IMR-90 (cell line): Measurements from ENCODE around the gene RBM39. TPM values are rescaled to one million over a fixed set of nuclear protein-coding genes. Genes with fewer than 3 reads are reported as not detected.
A peak's percentile ranks its signal among the peaks of the same experiment; 100 is the strongest.

ENCODE experiments used
- ATAC-seq: fragments of 200-7000 bp; cut with Tn5 transposase; 2 replicates; pipeline ENCODE4 v1.9.1; 2020; ENCODE audit warnings: low read depth, mild to moderate bottlenecking, moderate library complexity
- BruUV-seq: library from RNA; stranded (reverse); fragments of 400-500 nt; replicated peaks from 2 replicates; lab custom pipeline; 2021; lab: Mats Ljungman, UMichigan
- CTCF ChIA-PET: fragments of 300-600 bp; formaldehyde crosslinking; extraction: SDS; loops from one replicate; lab custom pipeline; 2021; ENCODE audit warnings: antibody characterized with exemption; lab: Yijun Ruan, JAX
- POLR2A ChIA-PET: fragments of 300-600 bp; sonication (Branson Sonifier 250); formaldehyde crosslinking; loops from one replicate; lab custom pipeline; 2022; ENCODE audit warnings: antibody characterized with exemption; ENCODE audit not compliant: unreplicated experiment; lab: Charles Lee
- DNase-seq: peaks from one replicate; pipeline ENCODE4 v3.0.0; 2013
- H2AFZ ChIP-seq: replicated peaks from 2 replicates; pipeline ENCODE3; 2013; ENCODE audit warnings: low read length, mild to moderate bottlenecking; ENCODE audit not compliant: poor library complexity
- H2AK5ac ChIP-seq: 2 replicates; pipeline ENCODE4 v1.6.1; 2013; ENCODE audit warnings: low read depth, low read length, inconsistent platforms
- H2AK9ac ChIP-seq: replicated peaks from 2 replicates; pipeline ENCODE3; 2013; ENCODE audit warnings: mild to moderate bottlenecking, low read depth, low read length, moderate library complexity; ENCODE audit not compliant: poor library complexity
- H2BK120ac ChIP-seq: 2 replicates; pipeline ENCODE4 v1.6.1; 2013; ENCODE audit warnings: low read depth, low read length, inconsistent platforms
- H2BK15ac ChIP-seq: 3 replicates; pipeline ENCODE4 v1.6.1; 2013; ENCODE audit warnings: low read depth, low read length, inconsistent platforms
- H2BK20ac ChIP-seq: 2 replicates; pipeline ENCODE4 v1.6.1; 2013; ENCODE audit warnings: low read depth, mild to moderate bottlenecking, inconsistent platforms, low read length, moderate library complexity
- H2BK5ac ChIP-seq: 2 replicates; pipeline ENCODE4 v1.6.1; 2013; ENCODE audit warnings: mild to moderate bottlenecking, low read depth, low read length, inconsistent platforms; ENCODE audit not compliant: poor library complexity, severe bottlenecking
- H3K14ac ChIP-seq: replicated peaks from 2 replicates; pipeline ENCODE4 v1.6.1; 2013; ENCODE audit warnings: low read depth, low read length, inconsistent platforms
- H3K18ac ChIP-seq: 2 replicates; pipeline ENCODE4 v1.6.1; 2013; ENCODE audit warnings: low read depth, low read length, control low read depth
- H3K23ac ChIP-seq: 2 replicates; pipeline ENCODE4 v1.6.1; 2013; ENCODE audit warnings: low read depth, low read length, inconsistent platforms
- H3K27ac ChIP-seq: 2 replicates; pipeline ENCODE4 v1.5.1; 2013; ENCODE audit warnings: mild to moderate bottlenecking, control low read depth, low read length; ENCODE audit not compliant: insufficient read depth
- H3K27me3 ChIP-seq: 2 replicates; pipeline ENCODE4 v1.6.1; 2013; ENCODE audit warnings: low read length; ENCODE audit not compliant: control insufficient read depth, insufficient read depth
- H3K36me3 ChIP-seq: 2 replicates; pipeline ENCODE4 v1.6.1; 2013; ENCODE audit warnings: low read length, mixed read lengths; ENCODE audit not compliant: control insufficient read depth, insufficient read depth
- H3K4ac ChIP-seq: 2 replicates; pipeline ENCODE4 v1.6.1; 2013; ENCODE audit warnings: low read depth, low read length, inconsistent platforms
- H3K4me1 ChIP-seq: 2 replicates; pipeline ENCODE4 v1.6.1; 2013; ENCODE audit warnings: low read length, mixed read lengths; ENCODE audit not compliant: control insufficient read depth, insufficient read depth
- H3K4me2 ChIP-seq: 2 replicates; pipeline ENCODE4 v1.6.1; 2013; ENCODE audit warnings: low read depth, mild to moderate bottlenecking, control low read depth, low read length, moderate library complexity
- H3K4me3 ChIP-seq: 2 replicates; pipeline ENCODE4 v1.5.1; 2013; ENCODE audit warnings: low read depth, mild to moderate bottlenecking, control low read depth, low read length, moderate library complexity; ENCODE audit not compliant: insufficient read depth
- H3K56ac ChIP-seq: 2 replicates; pipeline ENCODE4 v1.6.1; 2013; ENCODE audit warnings: low read length, inconsistent platforms; ENCODE audit not compliant: insufficient read depth; ENCODE audit errors: extremely low read depth
- H3K79me1 ChIP-seq, 2 experiments: 2 replicates each; pipeline ENCODE4 v1.6.1; 2013; ENCODE audit warnings: low read length in 2 of 2, inconsistent platforms in 1 of 2, low read depth in 1 of 2
- H3K9ac ChIP-seq: 2 replicates; pipeline ENCODE4 v1.6.1; 2013; ENCODE audit warnings: low read depth, low read length, control low read depth
- H3K9me1 ChIP-seq: 2 replicates; pipeline ENCODE4 v1.6.1; 2013; ENCODE audit warnings: low read length, inconsistent platforms; ENCODE audit not compliant: insufficient read depth
- H3K9me3 ChIP-seq: 2 replicates; pipeline ENCODE4 v1.6.1; 2013; ENCODE audit warnings: low read length; ENCODE audit not compliant: control insufficient read depth, insufficient read depth
- H4K20me1 ChIP-seq: 2 replicates; pipeline ENCODE4 v1.6.1; 2013; ENCODE audit warnings: low read length, inconsistent platforms; ENCODE audit not compliant: insufficient read depth
- H4K5ac ChIP-seq: 2 replicates; pipeline ENCODE4 v1.6.1; 2013; ENCODE audit warnings: mild to moderate bottlenecking, low read depth, low read length, control low read depth
- H4K8ac ChIP-seq, 2 experiments: 2 replicates each; pipeline ENCODE4 v1.6.1; 2013; ENCODE audit warnings: low read depth in 2 of 2, low read length in 2 of 2, control low read depth in 1 of 2, inconsistent platforms in 1 of 2
- H4K91ac ChIP-seq: 2 replicates; pipeline ENCODE4 v1.6.1; 2013; ENCODE audit warnings: low read depth, low read length, inconsistent platforms; ENCODE audit not compliant: insufficient read depth
- BHLHE40 ChIP-seq: fragments of 150-350 bp; IDR thresholded peaks from 2 replicates; pipeline ENCODE4 v1.6.1; 2016; ENCODE audit warnings: mild to moderate bottlenecking, low read depth, low read length
- CEBPB ChIP-seq: IDR thresholded peaks from 2 replicates; pipeline ENCODE4 v1.6.1; 2012; ENCODE audit warnings: low read depth, low read length, improper control_type of control experiment
- CHD1 ChIP-seq: IDR thresholded peaks from 2 replicates; pipeline ENCODE4 v1.6.1; 2012; ENCODE audit warnings: low read depth, low read length, improper control_type of control experiment
- FOS ChIP-seq: fragments of 150-350 bp; IDR thresholded peaks from 2 replicates; pipeline ENCODE4 v1.6.1; 2016; ENCODE audit warnings: low read depth, low read length
- MAFK ChIP-seq: IDR thresholded peaks from 2 replicates; pipeline ENCODE4 v1.6.1; 2012; ENCODE audit warnings: low read depth, low read length, improper control_type of control experiment
- MAZ ChIP-seq: IDR thresholded peaks from 2 replicates; pipeline ENCODE4 v1.6.1; 2012; ENCODE audit warnings: low read depth, mild to moderate bottlenecking, low read length, improper control_type of control experiment, moderate library complexity, borderline replicate concordance
- MXI1 ChIP-seq: IDR thresholded peaks from 2 replicates; pipeline ENCODE4 v1.6.1; 2012; ENCODE audit warnings: low read depth, mild to moderate bottlenecking, low read length, moderate library complexity, borderline replicate concordance
- NFE2L2 ChIP-seq: fragments of 150-350 bp; IDR thresholded peaks from 2 replicates; pipeline ENCODE4 v1.6.1; 2016; ENCODE audit warnings: low read depth, mild to moderate bottlenecking, low read length
- POLR2A ChIP-seq: IDR thresholded peaks from 2 replicates; pipeline ENCODE4 v1.6.1; 2012; ENCODE audit warnings: mild to moderate bottlenecking, low read depth, low read length
- RAD21 ChIP-seq: IDR thresholded peaks from 2 replicates; pipeline ENCODE4 v1.6.1; 2012; ENCODE audit warnings: low read length, improper control_type of control experiment
- RCOR1 ChIP-seq: IDR thresholded peaks from 2 replicates; pipeline ENCODE4 v1.6.1; 2012; ENCODE audit warnings: mild to moderate bottlenecking, low read length, improper control_type of control experiment; ENCODE audit not compliant: insufficient replicate concordance
- RFX5 ChIP-seq: IDR thresholded peaks from 2 replicates; pipeline ENCODE4 v1.8.0; 2012; ENCODE audit warnings: low read depth, mild to moderate bottlenecking, low read length, moderate library complexity
- SMC3 ChIP-seq: fragments of 150-350 bp; IDR thresholded peaks from 2 replicates; pipeline ENCODE4 v1.6.1; 2016; ENCODE audit warnings: low read depth, mild to moderate bottlenecking, antibody characterized with exemption, low read length, moderate library complexity
- WGBS, 2 experiments: methylation state at CpG; one replicate each; pipeline versions ENCODE4 v1.1.5 to v1.1.7; 2013; ENCODE audit warnings: missing lambda C conversion rate in 2 of 2; ENCODE audit not compliant: insufficient read length in 1 of 2; ENCODE audit errors: extremely low coverage in 2 of 2; 5-methylcytosine and 5-hydroxymethylcytosine counted together
- dilution Hi-C: fragments of 300-500 bp; cut with HindIII; formaldehyde crosslinking; loops from one replicate; pipeline ENCODE4 v1.14.3; 2018; ENCODE audit warnings: low sequenced_read_pairs; ENCODE audit not compliant: unreplicated experiment
- in situ Hi-C: fragments of 300-500 bp; cut with MboI; formaldehyde crosslinking; loops from 3 replicates; pipeline ENCODE4 v1.14.3; 2019; ENCODE audit warnings: low sequenced_read_pairs, inconsistent platforms, mixed read lengths
- intact Hi-C: fragments of 100-400 bp; cut with micrococcal nuclease; formaldehyde crosslinking; loops from 2 replicates; pipeline ENCODE4 v1.10.0; 2022
- polyA plus RNA-seq, 3 experiments: library from polyadenylated mRNA; depleted of rRNA; stranded (reverse); fragments of >200 nt; gene quantifications; 2 replicates each; pipeline ENCODE4 v1.2.3, GENCODE V29; 2012; ENCODE audit warnings: low replicate concordance in 1 of 3
- total RNA-seq: library from RNA; depleted of rRNA; stranded (reverse); fragments of >200 nt; gene quantifications from 2 replicates; pipeline ENCODE4 v1.2.3, GENCODE V29; 2012
- TF ChIP-seq, protein P1 (sequence below): fragments of 150-350 bp; IDR thresholded peaks from 2 replicates; pipeline ENCODE4 v1.6.1; 2017; ENCODE audit warnings: mild to moderate bottlenecking, antibody characterized with exemption, low read length, low read depth
- TF ChIP-seq, protein P2 (sequence below): conservative IDR thresholded peaks from 2 replicates; pipeline ENCODE4 v1.5.1; 2012; ENCODE audit warnings: mild to moderate bottlenecking, low read depth, low read length, improper control_type of control experiment
- TF ChIP-seq, protein P3 (sequence below): fragments of 150-350 bp; IDR thresholded peaks from 2 replicates; pipeline ENCODE4 v1.6.1; 2016; ENCODE audit warnings: low read depth, mild to moderate bottlenecking, low read length, moderate library complexity, borderline replicate concordance

The RBM39 gene
- total and polyA plus RNA-seq, 2 of the 4 experiments (the other 2 are of a cell fraction) = 106 to 166 TPM

DNA sequence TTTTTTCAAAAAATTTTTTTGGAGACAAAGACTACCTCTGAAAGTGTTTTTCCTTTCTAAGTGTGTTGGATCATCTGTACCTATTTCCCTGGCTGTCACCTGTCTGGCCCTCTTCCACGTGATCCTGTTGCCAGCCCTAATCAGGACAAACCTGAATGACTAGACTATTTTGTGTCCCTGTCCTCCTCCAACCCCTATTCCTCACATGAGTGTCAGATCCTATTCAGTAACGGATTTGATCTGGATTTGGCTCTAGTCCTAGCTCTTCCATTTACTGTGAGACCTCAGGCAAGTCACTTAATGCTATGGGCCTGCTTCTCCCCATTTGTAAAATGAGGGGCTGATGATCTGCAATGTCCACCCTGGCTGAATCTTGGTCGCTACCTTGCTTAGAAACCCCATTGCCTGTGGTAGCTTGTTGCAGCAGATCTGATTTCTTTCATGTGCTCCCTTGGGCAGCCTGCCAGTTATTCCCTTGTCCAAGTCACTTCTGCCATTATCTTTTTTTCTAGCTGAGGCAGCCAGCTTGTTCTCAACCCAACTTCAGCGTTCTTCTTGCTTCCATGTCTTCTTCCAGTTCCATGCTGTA is 34.5 kb upstream of the RBM39 start:
- peaks cover 17% of the 10 kb centered on the region for H3K9me1 ChIP-seq
- CTCF ChIA-PET = no interaction called here
- H4K20me1 ChIP-seq = peaks cover 23% of the 10 kb centered on the region; the same call in 1 of the 2 replicates
- H3K36me3 ChIP-seq = peaks cover 5% of the 10 kb centered on the region
- 0 out of 2 replicates have a peak overlapping the region, but pooled peaks have one; percentile 6 for H3K4ac ChIP-seq
- no peak for ATAC-seq
- no peak overlapping the region for H4K5ac ChIP-seq
- H3K4me2 ChIP-seq = no peak overlapping the region
- H3K23ac ChIP-seq = peak overlapping the region; percentile 54; the same call in 1 of the 2 replicates
- no peak overlapping the region; the same call in 1 of the 2 replicates for H3K14ac ChIP-seq
- no peak overlapping the region for H3K56ac ChIP-seq
- intact Hi-C loops = no loop called here
- H3K9ac ChIP-seq = no peak overlapping the region
- WGBS, 2 experiments = 35% methylated on average over 3 of the region's 4 CpGs; no CpG with 5 or more reads in 1 of the 2 experiments
- peak; percentile 55 for DNase-seq
- peaks cover 10% of the 10 kb centered on the region for H3K4me1 ChIP-seq
- no peak overlapping the region for H4K91ac ChIP-seq
- H3K27ac ChIP-seq = no peak overlapping the region
- no peak overlapping the region for H2BK120ac ChIP-seq
- TF ChIP-seq POLR2A (no peak), SMC3 (no peak), BHLHE40 (no peak), RAD21 (no peak), MXI1 (no peak), MAZ (no peak), CEBPB (no peak), RFX5 (no peak), MAFK (no peak), NFE2L2 (no peak), FOS (no peak), CHD1 (no peak), RCOR1 (no peak)
- TF ChIP-seq, protein P1, sequence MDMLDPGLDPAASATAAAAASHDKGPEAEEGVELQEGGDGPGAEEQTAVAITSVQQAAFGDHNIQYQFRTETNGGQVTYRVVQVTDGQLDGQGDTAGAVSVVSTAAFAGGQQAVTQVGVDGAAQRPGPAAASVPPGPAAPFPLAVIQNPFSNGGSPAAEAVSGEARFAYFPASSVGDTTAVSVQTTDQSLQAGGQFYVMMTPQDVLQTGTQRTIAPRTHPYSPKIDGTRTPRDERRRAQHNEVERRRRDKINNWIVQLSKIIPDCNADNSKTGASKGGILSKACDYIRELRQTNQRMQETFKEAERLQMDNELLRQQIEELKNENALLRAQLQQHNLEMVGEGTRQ = no peak
- TF ChIP-seq, protein P2, sequence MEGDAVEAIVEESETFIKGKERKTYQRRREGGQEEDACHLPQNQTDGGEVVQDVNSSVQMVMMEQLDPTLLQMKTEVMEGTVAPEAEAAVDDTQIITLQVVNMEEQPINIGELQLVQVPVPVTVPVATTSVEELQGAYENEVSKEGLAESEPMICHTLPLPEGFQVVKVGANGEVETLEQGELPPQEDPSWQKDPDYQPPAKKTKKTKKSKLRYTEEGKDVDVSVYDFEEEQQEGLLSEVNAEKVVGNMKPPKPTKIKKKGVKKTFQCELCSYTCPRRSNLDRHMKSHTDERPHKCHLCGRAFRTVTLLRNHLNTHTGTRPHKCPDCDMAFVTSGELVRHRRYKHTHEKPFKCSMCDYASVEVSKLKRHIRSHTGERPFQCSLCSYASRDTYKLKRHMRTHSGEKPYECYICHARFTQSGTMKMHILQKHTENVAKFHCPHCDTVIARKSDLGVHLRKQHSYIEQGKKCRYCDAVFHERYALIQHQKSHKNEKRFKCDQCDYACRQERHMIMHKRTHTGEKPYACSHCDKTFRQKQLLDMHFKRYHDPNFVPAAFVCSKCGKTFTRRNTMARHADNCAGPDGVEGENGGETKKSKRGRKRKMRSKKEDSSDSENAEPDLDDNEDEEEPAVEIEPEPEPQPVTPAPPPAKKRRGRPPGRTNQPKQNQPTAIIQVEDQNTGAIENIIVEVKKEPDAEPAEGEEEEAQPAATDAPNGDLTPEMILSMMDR = no peak
- TF ChIP-seq, protein P3, sequence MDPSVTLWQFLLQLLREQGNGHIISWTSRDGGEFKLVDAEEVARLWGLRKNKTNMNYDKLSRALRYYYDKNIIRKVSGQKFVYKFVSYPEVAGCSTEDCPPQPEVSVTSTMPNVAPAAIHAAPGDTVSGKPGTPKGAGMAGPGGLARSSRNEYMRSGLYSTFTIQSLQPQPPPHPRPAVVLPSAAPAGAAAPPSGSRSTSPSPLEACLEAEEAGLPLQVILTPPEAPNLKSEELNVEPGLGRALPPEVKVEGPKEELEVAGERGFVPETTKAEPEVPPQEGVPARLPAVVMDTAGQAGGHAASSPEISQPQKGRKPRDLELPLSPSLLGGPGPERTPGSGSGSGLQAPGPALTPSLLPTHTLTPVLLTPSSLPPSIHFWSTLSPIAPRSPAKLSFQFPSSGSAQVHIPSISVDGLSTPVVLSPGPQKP = no peak
- no peak overlapping the region for H2AFZ ChIP-seq
- in situ Hi-C loops = no loop called here
- no peak overlapping the region for H3K4me3 ChIP-seq
- peaks cover 48 to 76% of the 10 kb centered on the region in 2 experiments for H3K79me1 ChIP-seq
- no peak overlapping the region for H2AK9ac ChIP-seq
- no peak overlapping the region for H2BK20ac ChIP-seq
- no peak overlapping the region for H3K18ac ChIP-seq
- no peaks in the 10 kb centered on the region for H3K9me3 ChIP-seq
- POLR2A ChIA-PET = interaction anchor here (0.6 kb wide), 1 partner anchor 47 kb away, joined by 7 read pairs; no protein-coding TSS in a partner anchor
- no TSS peak for BruUV-seq
- H4K8ac ChIP-seq = no peak overlapping the region; a peak in 1 of 4 replicates
- H2BK5ac ChIP-seq = no peak overlapping the region
- no peak overlapping the region for H2AK5ac ChIP-seq
- H3K27me3 ChIP-seq = no peaks in the 10 kb centered on the region
- dilution Hi-C loops = no loop called here
- H2BK15ac ChIP-seq = no peak overlapping the region
